Measurements from ENCODE around the gene ZNF677.

- TF ChIP-seq CTCF (IDR thresholded peaks at IDR 0.05) (no peak), POLR2A (IDR thresholded peaks at IDR 0.05) (peak in 1 of 2 donors; percentile 84)
Observed at GRCh38 chr19:53196777-53197396, 57.8 kb downstream of the ZNF677 start.
